ENCODE measurements around the gene FIG4.

DNA sequence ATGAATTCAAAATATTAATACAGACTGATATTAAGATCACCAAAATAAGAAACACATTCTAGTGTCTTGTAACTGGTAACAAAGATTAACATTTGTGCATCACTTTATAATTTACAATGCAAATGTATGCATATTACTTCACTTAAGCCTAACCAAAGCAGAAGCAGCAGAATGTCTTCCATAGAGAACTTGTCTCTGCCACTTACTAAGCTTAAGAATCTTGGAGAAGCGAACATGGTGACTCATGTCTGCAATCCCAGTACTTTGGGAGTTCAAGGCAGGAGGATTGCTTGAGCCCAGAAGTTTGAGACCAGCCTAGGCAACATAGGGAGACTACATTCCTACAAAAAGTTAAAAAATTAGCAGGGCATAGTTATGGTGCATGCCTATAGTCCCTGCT, 18.9 kb upstream of the FIG4 start:
- TF ChIP-seq, protein P1, sequence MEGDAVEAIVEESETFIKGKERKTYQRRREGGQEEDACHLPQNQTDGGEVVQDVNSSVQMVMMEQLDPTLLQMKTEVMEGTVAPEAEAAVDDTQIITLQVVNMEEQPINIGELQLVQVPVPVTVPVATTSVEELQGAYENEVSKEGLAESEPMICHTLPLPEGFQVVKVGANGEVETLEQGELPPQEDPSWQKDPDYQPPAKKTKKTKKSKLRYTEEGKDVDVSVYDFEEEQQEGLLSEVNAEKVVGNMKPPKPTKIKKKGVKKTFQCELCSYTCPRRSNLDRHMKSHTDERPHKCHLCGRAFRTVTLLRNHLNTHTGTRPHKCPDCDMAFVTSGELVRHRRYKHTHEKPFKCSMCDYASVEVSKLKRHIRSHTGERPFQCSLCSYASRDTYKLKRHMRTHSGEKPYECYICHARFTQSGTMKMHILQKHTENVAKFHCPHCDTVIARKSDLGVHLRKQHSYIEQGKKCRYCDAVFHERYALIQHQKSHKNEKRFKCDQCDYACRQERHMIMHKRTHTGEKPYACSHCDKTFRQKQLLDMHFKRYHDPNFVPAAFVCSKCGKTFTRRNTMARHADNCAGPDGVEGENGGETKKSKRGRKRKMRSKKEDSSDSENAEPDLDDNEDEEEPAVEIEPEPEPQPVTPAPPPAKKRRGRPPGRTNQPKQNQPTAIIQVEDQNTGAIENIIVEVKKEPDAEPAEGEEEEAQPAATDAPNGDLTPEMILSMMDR (conservative IDR thresholded peaks at IDR 0.05; ENCODE audit: low read depth, low read length) = no peak
- no peak for TF ChIP-seq EZH2 (IDR thresholded peaks at IDR 0.05; ENCODE audit: borderline replicate concordance, low read depth, low read length, poor library complexity, severe bottlenecking)

Measured in A673 (cell line).